ENCODE data around the gene CTRB2.
"Not testable (repeated sequence)": the region's sequence is repeated elsewhere in the genome, so short reads cannot be mapped to it uniquely, and the experiment has no call there.

The CTRB2 gene

DNA sequence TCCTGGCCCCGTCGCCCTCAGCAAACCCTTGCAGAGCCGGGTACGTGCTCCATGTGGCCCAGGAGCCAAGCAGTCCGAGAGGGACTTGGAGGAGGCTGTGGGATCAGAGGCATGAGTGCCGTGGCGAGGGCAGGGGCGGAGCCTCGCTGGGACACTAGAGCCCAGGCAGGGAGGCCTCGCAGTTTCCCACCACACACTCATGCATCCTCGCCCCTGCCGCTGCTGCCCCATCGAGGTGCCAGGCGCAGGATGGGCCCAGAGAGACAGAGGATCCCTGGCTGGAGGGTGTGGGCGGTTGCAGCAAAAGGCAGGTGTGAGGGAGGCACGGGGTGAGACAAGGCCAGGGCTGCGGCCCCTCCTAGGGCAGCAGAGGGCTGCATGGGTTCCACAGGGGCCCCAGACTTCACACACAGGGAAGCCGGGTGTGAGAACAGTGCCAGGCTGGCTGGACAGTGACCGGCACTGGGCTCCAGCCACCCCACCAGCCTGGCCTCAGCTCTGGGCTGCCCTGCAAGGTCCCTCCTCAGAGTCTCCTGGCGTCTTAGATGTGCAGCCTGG is 36.8 kb upstream of the CTRB2 start:
- DNase-seq (ENCODE audit: low read depth, low spot score), result no peak
- no peak overlapping the region for H3K4me3 ChIP-seq (ENCODE audit: low read length)

DNA sequence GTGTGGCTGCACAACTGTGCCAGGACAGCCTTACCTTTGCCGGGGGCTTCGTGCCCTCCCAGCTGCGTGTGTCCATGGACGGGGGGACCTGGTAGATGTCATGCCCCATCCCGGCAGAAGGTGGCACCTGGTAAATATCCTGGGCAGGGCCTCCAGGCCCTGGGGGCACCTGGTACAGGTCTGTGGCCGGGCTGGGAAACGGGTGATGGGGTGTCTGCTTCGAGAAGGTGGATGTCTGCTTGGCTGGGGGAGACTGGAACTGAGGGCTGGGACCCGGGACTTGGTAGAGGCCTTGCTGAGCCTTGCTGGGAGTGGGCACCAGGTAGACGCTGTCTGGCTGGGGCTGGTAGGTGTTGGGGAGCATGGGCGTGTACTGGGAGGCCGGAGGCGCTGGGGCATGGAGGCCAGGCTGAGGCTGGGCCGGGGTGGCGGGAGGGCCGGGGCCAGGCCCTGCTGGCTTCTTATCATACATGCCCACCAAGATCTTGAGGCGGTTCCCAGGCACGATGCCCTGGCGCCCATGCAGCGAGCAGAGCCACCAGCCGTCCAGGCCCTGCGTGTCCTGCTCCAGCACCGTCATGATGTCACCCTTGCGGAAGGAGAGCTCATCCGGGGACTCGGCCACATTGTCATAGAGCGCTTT is 35.6 kb upstream of the CTRB2 start:
- not testable (repeated sequence) for DNase-seq (ENCODE audit: low read depth, low spot score); H3K4me3 ChIP-seq (ENCODE audit: low read length)

DNA sequence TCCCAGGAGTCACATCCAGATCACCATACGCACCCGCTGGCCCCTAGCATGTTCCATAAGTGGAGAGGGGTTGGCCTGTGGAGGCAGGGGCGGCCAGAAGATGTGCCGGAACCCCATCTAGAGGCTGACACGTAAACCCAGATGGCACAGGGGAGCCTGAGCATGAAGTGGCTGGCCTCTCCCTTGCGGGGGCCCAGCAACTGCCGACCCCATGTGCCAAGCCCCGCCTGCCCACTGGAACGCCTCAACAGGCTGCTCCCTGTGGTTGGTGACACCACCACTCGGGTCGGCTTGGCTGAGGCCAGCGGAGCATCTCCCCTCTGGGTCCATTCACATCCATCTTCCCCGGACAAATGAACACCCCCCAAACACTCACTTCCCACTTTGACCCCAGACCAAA is 35.0 kb upstream of the CTRB2 start:
- no peak overlapping the region for H3K4me3 ChIP-seq (ENCODE audit: low read length)
- no peak for DNase-seq (ENCODE audit: low read depth, low spot score)

DNA sequence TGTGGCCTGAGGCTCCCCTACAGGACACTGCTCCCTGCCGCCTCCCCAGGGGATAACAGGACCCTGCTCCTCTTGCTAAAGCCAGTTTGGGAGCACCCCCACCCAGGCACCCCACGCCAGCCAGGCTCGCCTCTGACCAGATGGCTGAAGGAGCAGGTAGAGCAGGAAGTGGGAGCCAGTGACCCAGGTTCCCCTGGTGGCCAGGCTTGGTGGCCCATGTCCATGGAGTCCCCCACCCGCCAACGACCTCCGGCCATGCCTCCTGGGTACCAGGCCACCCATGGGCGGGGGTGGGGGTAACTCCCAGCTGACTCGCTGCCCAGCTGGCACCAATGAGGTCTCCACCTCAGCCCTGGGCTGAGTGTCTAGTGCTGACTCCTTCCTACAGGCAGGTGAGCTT is 34.5 kb upstream of the CTRB2 start:
- no peak for DNase-seq (ENCODE audit: low read depth, low spot score)
- no peak overlapping the region for H3K4me3 ChIP-seq (ENCODE audit: low read length)

DNA sequence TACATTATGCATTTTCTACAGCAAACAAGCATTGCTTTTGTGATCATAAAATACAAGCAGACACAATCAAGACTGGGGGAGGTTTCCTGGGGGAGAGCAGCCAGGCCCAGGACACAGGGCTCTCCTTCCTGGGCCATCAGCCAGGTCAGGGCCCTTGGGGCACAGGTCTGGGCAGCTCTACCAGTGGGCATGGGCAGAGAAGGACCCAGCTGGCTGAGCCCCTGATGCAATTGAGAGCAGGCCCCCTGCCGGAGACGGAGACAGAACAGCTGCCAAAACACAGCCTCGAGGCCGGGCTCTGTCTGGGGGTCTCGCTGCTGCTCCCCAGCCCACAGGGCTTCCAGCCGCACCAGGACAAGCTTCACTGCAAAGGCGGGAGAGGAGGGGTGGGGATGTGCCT is 33.7 kb upstream of the CTRB2 start:
- not testable (repeated sequence) for DNase-seq (ENCODE audit: low read depth, low spot score); H3K4me3 ChIP-seq (ENCODE audit: low read length)

DNA sequence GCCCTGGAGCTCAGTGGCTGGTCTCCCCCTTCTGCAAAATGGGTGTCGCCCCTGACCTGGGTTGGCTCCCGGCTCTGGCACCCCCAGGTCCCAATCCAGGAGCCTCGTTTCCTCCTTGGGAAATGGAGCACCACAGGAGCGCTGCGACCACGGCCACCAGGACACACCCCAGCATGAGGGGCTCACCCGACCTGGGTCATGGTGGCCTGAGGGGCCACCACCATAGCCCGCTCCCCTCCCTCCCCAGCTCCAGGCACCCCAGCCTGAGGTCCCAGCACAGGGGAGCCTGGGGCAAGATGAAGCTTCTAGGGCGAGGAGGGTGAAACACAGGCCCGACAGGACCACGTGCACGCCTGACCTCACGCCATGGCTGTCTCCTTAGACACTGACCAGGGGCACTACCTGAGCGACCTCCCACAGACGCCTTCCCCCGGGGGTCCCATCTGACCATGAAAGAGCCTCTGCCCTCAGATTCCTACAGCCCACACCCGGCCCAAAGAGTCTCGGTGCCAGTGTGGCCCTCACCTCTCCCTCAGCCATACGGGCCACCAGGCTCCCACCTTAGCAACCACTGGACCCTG is 32.7 kb upstream of the CTRB2 start:
- no peak overlapping the region for H3K4me3 ChIP-seq (ENCODE audit: low read length)
- DNase-seq (ENCODE audit: low read depth, low spot score), result no peak

DNA sequence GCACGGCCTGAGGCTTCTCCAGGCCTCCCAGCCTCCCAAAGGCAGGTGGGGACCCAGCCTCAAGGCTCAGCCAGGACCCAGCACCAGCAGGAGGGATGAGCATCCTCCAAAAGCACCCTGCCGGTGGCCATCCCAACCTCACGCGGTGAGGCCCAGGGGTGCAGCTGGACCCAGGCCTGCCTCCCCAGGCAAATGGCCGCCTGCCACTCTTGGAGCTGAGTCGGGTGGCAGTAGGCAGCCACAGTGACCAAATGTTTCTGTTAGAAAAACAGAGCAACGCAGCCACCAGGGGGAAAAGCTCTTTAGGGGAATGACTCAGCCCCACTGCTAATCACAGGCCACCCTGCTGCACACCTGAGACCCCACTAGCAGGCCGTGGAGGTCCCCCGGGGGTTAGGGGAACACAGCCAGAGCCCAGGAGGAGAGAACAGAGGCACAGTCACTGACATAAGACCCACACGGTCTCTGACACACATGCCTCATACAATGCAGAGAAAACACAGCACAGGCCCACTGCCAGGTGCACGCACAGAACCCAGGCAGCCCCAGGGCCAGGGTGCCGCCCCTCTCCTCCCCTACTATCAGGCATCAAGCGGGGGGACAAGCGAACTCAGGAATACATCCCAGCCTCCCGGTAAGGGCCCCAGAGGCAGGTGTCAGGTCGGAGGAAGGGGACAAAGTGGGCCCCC is 32.0 kb upstream of the CTRB2 start:
- no peak overlapping the region for H3K4me3 ChIP-seq (ENCODE audit: low read length)
- no peak for DNase-seq (ENCODE audit: low read depth, low spot score)

DNA sequence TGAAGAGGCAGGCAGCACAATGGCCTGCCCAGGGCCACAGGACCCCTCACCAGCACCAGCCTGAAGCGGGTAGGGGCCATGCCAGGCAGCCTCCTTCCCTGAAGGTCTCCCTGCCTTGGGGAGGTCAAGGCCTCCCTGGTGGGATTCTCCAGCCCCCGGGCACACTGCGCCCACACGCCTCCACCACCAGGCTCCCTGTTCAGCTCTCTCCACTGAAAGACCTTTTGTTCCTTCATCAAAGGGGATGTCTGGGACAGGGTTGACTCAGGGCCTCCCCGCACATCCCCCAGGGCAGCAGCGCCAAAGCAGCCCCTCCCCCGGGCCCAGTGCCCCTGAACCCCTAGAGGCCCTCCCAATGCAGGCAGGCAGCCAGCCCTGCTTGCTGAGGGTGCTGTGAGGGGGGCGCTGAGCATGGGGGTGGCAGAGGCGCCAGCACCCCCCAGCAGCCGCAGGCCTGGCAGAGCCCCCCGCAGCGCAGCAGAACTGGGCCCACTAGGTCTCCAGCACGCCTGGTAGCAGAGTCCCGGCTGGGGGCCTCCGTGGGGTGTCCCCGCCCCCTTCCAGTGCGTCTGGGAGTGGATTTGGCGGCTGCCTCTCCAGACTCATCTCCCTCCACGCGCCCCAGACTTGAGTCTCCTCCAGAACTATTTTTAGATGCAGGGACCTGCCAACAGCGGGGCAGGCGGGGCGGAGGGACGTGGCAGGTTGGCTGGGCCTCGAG is 31.3 kb upstream of the CTRB2 start:
- DNase-seq (ENCODE audit: low read depth, low spot score), result no peak
- H3K4me3 ChIP-seq (ENCODE audit: low read length), result no peak overlapping the region

DNA sequence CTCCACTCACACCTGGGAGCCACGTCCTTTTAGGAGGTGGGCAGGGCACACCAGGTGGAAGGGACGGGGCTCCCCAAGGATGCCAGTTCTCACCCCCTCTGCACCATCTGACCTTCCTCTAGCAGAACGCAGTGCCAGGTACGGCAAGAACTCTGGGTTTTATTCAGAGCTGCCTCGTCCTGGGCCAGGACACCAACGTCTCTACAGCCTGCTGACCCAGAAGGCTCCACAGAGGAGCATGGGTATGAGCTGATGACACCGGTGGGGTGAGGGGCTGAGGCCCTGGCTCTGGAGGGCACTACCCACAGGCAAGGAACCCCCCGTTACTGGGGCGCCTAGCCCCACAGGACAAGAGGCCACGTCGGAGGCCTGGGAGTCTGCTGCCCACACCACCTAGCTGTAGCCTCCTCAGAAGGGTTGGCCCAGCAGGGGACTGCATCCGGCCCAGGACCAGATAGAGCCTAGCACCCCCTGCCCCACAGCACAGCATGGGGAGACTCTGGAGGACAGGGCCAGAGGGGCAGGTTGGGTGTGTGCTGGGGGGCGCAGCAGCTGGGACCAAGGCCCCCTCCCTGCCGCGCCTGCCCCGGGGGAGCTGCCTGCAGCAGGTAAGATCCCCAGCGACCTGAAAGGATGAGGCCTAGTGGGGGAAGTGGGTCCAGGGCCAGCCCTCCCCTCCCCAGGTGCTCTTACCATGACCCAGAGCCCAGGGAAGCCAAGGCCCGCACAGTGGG is 30.6 kb upstream of the CTRB2 start:
- no peak for DNase-seq (ENCODE audit: low read depth, low spot score)

DNA sequence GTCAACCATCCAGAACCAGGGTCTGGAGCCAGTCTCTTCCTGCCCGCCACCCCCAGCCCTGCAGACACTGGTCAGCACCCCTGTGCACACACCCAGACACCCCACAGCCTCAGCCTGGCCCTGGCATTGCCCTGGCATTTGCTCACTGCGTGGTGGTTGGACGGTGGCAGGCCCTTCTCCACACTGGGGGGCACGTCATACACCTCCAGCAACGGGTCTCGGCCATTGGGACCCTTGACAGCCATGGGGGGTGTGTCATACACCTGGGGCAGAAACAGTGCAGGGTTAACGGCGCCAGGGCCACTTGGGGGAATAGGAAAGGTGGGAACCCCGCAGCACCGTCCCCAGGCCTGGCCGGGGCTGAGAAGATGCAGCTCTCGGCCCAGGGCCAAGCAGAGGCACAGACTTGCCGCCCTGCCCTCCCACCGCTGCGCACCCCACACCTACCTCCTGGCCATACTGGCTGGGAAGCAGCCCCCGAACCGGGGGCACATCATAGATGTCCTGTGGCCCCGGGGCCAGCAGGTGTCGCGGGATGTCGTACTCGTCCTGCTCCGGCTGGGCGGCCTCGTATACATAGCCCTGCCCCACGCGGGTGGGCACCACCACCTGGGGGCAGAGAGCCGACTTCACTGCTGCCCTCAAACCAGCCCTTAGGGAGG is 29.9 kb upstream of the CTRB2 start:
- H3K4me3 ChIP-seq (ENCODE audit: low read length), result no peak overlapping the region
- DNase-seq (ENCODE audit: low read depth, low spot score), result no peak

More for the DNA sequence above, 30.6 kb upstream of the CTRB2 start:
- no peak overlapping the region for H3K4me3 ChIP-seq (ENCODE audit: low read length)

DNA sequence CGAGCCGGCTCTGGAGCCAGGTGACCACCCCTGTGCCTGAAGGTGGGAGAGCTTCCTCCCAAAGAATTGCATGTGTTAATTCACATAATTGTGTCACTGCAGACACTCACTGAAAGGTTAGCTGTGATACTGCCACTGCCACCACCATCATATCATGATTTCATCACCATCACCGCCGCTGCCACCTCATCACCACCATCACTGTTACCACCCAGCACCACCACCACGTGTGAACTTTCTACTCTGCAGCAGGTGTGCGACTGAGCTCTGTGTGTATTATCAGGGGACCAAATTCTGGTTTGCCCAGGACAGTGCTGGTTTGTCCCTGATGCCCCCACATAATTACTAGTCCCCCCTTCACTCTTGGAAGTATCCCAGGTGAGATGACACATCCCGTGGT is 29.3 kb upstream of the CTRB2 start:
- DNase-seq (ENCODE audit: low read depth, low spot score), result no peak
- H3K4me3 ChIP-seq (ENCODE audit: low read length), result no peak overlapping the region

DNA sequence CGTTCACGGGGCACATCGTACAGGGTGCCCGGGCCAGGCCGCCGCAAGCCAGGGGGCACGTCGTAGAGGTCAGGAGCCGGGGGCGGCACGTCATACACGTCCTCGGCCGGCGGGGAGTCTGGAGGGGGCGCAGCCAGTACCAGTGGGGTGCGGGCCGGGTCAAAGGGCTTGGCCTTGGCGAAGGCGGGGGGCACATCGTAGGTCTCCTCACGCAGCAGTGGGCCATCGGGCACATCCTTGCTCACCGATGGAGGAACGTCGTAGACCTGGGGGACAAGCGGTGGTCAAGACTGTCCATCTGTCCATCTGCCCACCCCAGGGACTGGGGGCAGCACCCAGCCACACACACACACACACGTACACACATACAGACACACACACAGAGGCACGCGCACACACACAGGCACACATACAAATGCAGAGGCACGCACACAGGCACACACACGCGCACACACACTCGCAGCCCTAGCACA is 28.8 kb upstream of the CTRB2 start:
- no peak overlapping the region for H3K4me3 ChIP-seq (ENCODE audit: low read length)
- DNase-seq (ENCODE audit: low read depth, low spot score), result no peak

DNA sequence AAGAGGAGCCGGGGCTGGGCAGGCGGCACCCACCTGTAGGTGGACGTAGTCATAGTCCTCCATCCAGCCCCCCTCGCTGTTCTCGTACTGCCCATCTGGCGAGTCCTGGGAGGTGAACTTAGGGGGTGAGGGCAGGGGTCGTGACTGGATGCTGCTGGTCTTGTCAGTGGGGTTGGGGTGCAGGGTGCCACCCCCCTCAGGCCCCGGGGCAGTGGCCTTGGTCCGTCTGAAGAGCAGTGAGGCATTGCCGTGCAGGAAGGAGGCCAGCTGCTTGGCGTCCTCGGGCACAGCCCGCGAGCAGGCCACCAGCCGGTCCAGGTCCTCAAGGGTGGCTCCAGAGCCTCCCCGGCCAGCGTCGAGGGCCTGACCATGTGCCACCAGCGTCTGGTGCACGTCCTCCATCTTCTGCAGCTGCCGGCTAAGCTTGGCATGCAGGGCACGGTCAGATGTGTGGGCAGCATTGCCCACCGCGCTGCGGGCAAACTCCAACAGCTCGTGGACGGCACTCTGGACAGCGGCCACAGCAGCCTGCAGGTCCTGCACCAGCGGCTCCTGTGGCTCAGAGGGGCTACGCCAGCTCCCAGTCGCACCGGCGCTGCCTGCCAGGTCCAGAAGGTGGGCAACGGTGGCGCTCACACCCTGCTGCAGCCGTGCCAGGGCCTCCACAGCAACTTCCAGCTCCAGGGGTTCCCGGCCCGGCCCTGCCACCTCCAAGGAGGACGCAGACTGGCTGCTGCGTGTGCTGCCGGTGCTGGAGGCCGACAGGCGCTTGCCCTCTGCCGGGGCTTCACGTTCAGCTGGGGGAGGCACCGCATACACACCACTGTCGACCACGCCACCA is 28.1 kb upstream of the CTRB2 start:
- H3K4me3 ChIP-seq (ENCODE audit: low read length), result no peak overlapping the region
- DNase-seq (ENCODE audit: low read depth, low spot score), result no peak

DNA sequence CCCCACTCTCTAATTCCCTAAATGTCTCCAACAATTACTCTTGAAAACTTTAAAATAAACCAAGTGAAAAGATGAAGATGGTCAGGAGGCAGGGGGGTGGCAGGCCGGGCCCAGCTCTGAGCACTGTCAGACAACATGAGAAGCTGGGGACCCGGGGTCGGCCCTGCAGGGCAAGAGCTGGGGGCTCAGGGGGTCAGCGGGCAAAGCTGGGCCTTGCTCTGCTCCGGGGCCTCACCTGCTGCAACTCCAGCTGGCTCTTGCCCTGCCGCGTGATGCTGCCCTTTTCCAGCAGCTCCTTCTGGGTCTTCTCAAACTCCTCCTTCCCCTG is 26.6 kb upstream of the CTRB2 start:
- no peak for DNase-seq (ENCODE audit: low read depth, low spot score)
- H3K4me3 ChIP-seq (ENCODE audit: low read length), result no peak overlapping the region

DNA sequence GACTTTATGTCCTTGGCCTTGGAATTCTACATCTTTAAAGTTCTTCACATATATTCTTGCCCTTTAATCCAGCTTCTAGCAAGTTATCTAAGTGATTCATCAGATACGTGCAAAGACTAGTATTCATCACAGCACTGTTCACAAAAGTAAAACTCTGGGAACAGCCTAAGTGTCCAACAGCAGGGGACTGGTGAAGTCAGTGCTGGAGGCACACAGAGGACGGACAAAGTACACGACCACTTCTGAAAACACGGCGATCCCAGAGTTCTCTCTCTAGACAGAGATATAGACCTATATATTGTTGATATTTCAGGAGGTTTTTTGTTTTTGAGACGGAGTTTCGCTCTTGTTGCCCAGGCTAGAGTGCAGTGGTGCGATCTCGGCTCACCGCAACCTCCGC is 24.6 kb upstream of the CTRB2 start:
- DNase-seq (ENCODE audit: low read depth, low spot score), result no peak
- no peak overlapping the region for H3K4me3 ChIP-seq (ENCODE audit: low read length)

DNA sequence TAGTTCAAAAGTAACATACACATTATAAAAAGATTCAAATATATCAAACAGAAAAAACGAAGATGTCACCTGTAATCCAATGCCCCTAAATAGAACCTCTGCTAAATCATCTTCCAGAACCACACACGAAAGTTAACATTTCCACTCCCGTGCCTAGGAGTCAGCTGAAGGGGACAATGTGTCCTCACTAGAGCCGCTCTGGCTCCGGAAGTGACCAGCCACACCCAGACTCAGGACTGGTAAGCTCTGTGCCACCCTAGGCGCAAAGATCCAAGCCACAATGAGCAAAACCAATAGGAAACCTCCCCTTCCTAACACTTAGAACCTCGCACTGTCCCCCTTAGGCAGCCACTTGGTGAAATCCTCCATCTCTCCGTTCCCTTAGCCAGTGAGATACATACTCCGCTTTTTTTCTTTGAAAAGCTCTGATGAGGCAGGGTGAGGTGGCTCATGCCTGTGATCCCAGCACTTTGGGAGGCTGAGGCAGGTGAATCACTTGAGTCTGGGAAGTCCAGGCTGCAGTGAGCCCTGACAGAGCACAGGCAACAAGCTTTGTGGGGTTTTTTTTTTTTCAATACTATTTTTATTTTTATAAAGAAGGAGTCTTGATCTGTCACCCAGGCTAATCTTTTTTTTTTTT is 23.6 kb upstream of the CTRB2 start:
- H3K4me3 ChIP-seq (ENCODE audit: low read length), result no peak overlapping the region
- DNase-seq (ENCODE audit: low read depth, low spot score), result no peak

DNA sequence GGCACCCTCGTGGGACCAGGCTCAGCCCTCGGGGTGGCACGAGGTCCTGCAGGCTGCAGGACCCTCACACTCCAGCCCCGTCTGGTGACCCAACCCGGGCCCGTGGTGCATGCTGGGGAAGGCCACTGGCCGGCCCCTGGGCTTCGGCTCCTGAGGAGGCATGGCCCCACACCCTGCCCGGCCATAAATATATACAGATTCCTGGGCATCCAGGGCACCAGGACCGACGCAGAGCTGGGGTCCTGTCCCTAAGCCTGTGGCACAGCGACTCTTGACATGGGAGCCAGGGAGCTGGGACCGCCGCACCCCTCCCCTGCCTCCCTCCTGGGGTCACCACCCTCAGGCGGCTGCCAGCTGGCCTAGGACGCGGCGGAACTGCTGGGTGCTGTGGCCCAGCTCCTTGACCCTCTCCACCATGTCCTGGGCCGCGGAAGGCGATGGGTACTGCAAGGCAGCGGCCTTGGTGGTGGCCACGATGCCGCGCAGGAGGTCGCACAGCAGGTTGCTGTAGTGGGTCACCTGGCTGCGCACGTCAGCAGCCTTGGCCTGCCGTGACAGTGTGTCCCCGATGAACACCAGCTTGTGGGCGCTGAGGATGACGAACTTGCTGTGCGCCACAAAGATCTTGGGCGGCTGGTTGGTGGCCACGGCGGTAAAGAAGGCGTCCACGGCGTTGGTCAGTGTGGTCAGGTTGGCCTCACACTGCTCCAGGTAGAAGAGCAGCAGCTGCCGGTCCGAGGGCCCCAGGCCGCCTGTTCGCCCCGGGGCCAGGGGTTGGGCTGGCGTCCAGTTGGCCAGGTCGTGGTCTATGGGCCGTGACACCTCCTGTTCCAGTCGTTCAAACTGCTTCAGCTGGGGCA is 22.4 kb upstream of the CTRB2 start:
- DNase-seq (ENCODE audit: low read depth, low spot score), result no peak
- no peak overlapping the region for H3K4me3 ChIP-seq (ENCODE audit: low read length)
